ENCODE results near the gene SLC25A21. TPM values are rescaled to one million over a fixed set of nuclear protein-coding genes. Genes with fewer than 3 reads are reported as not detected.

The SLC25A21 gene
- total and polyA plus RNA-seq, 2 donors (not counting 1 experiment from before 2014, with no cell fraction given), result 0.50 to 0.62 TPM

DNA sequence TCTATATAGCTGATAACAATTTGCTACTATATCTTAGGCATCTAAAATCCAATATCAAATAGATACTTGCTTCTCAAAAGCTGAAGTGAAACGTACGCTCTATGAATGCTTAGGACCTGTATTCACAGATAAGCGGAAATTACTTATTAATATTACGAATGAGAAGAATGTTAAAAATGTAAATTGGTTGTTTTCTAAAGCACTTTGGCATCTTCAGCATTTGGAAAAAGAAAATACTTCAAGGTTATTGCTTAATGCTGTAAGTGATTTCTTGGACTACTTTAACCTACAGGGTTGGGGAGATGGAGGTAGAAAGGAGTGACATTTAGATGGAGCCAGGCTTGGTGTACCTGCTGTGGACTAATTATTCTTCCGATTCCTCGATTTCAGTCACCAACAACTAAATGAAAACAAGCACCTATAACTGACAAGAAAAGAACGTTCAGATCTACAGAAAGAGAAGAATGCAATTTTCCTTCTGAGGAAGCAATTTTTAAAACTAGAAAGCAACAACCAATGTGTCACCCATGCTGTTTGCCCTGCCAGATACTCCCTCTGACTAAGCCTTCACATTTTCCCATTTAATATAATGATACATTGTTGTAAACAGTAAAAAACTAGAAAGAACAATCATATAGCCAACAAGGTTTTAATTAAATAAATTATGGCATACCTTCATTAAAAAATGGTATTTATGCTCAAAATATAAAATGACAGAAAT is 49.3 kb downstream of the SLC25A21 start:
- Histone ChIP-seq H3K79me2 (ENCODE audit: control insufficient read depth, insufficient read depth, low read length) (no peaks in the 10 kb centered on the region), H3K27me3 (ENCODE audit: control insufficient read depth, insufficient read depth, low read length) (no peaks in the 10 kb centered on the region), H3K4me2 (ENCODE audit: extremely low read depth, insufficient read depth, low read length) (no peak overlapping the region), H3K4me3 (replicated peaks in 1 of 4; ENCODE audit: control extremely low read depth in 1 of 4, insufficient read depth in 1 of 4, low read depth in 3 of 4, low read length in 4 of 4) (no peak overlapping the region), H3K9ac (ENCODE audit: insufficient read depth, low read length) (no peak overlapping the region), H2AFZ (ENCODE audit: low read length) (no peak overlapping the region), H3K36me3 (ENCODE audit: control insufficient read depth, insufficient read depth, low read length) (no peaks in the 10 kb centered on the region), H3K4me1 (ENCODE audit: control insufficient read depth, extremely low read depth, insufficient read depth, low read length) (no peaks in the 10 kb centered on the region), H3K9me3 (ENCODE audit: control insufficient read depth, insufficient read depth, low read depth, low read length) (no peaks in the 10 kb centered on the region), H3K27ac (ENCODE audit: insufficient read depth, low read length) (no peak overlapping the region), H4K20me1 (ENCODE audit: control insufficient read depth, extremely low read depth, insufficient read depth, low read length) (no peaks in the 10 kb centered on the region)
- peak in 1 of 2 donors; percentile 47 for DNase-seq (ENCODE audit: low read depth in 2 of 2)
- TF ChIP-seq CTCF (conservative IDR thresholded peaks at IDR 0.05 in 1 of 2, IDR thresholded peaks at IDR 0.05 in 1 of 2; ENCODE audit: low read depth in 1 of 2, low read length in 2 of 2) (no peak), EZH2 (IDR thresholded peaks at IDR 0.05; ENCODE audit: low read length, missing control alignments) (no peak)

GRCh38 chr14:37122288-37122687 is 50.1 kb downstream of the SLC25A21 start:
- Histone ChIP-seq H4K20me1 (ENCODE audit: control insufficient read depth, extremely low read depth, insufficient read depth, low read length) (no peaks in the 10 kb centered on the region), H3K27ac (ENCODE audit: insufficient read depth, low read length) (no peak overlapping the region), H3K36me3 (ENCODE audit: control insufficient read depth, insufficient read depth, low read length) (no peaks in the 10 kb centered on the region), H3K4me2 (ENCODE audit: extremely low read depth, insufficient read depth, low read length) (no peak overlapping the region), H2AFZ (ENCODE audit: low read length) (no peak overlapping the region), H3K27me3 (ENCODE audit: control insufficient read depth, insufficient read depth, low read length) (no peaks in the 10 kb centered on the region), H3K79me2 (ENCODE audit: control insufficient read depth, insufficient read depth, low read length) (no peaks in the 10 kb centered on the region), H3K4me1 (ENCODE audit: control insufficient read depth, extremely low read depth, insufficient read depth, low read length) (no peaks in the 10 kb centered on the region), H3K4me3 (replicated peaks in 1 of 4; ENCODE audit: control extremely low read depth in 1 of 4, insufficient read depth in 1 of 4, low read depth in 3 of 4, low read length in 4 of 4) (no peak overlapping the region), H3K9me3 (ENCODE audit: control insufficient read depth, insufficient read depth, low read depth, low read length) (no peaks in the 10 kb centered on the region), H3K9ac (ENCODE audit: insufficient read depth, low read length) (no peak overlapping the region)
- TF ChIP-seq CTCF (conservative IDR thresholded peaks at IDR 0.05 in 1 of 2, IDR thresholded peaks at IDR 0.05 in 1 of 2; ENCODE audit: low read depth in 1 of 2, low read length in 2 of 2) (no peak), EZH2 (IDR thresholded peaks at IDR 0.05; ENCODE audit: low read length, missing control alignments) (no peak)
- peak; percentile 81 to 96 for DNase-seq (ENCODE audit: low read depth in 2 of 2)

DNA sequence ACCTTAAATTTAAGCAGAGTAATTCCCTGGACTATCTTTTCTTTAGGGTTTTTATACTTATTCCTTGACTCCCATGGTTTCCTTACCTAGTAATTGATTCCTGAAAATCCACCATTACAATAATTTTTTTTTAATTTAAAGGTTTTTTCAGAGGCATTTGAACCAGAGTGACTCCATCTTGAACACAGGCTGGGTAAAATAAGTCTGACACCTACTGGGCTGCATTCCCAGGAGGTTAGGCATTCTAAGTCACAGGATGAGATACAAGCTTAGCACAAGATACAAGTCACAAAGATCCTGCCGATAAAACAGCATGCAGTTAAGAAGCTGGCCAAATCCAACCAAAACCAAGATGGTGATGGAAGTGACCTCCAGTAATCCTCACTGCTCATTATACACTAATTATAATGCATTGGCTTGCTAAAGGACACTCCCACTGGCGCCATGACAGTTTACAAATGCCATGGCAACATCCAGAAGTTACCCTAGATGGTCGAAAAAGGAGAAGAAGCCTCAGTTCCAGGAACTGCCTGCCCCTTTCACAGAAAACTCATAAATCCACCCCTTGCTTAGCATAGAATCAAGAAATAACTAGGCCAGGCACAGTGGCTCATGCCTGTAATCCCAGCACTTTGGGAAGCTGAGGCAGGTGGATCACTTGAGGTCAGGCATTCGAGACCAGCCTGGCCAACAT is 53.6 kb downstream of the SLC25A21 start:
- TF ChIP-seq EZH2 (IDR thresholded peaks at IDR 0.05; ENCODE audit: low read length, missing control alignments) (no peak), CTCF (conservative IDR thresholded peaks at IDR 0.05 in 1 of 2, IDR thresholded peaks at IDR 0.05 in 1 of 2; ENCODE audit: low read depth in 1 of 2, low read length in 2 of 2) (no peak)
- DNase-seq (ENCODE audit: low read depth in 2 of 2), result no peak
- no peaks in the 10 kb centered on the region for H3K4me1 ChIP-seq (ENCODE audit: control insufficient read depth, extremely low read depth, insufficient read depth, low read length)
- no peak overlapping the region for H3K4me2 ChIP-seq (ENCODE audit: extremely low read depth, insufficient read depth, low read length)
- H3K27me3 ChIP-seq (ENCODE audit: control insufficient read depth, insufficient read depth, low read length), result no peaks in the 10 kb centered on the region
- no peaks in the 10 kb centered on the region for H3K79me2 ChIP-seq (ENCODE audit: control insufficient read depth, insufficient read depth, low read length)
- no peaks in the 10 kb centered on the region for H3K36me3 ChIP-seq (ENCODE audit: control insufficient read depth, insufficient read depth, low read length)
- no peak overlapping the region for H3K9ac ChIP-seq (ENCODE audit: insufficient read depth, low read length)
- H3K27ac ChIP-seq (ENCODE audit: insufficient read depth, low read length), result no peak overlapping the region
- no peaks in the 10 kb centered on the region for H3K9me3 ChIP-seq (ENCODE audit: control insufficient read depth, insufficient read depth, low read depth, low read length)
- H2AFZ ChIP-seq (ENCODE audit: low read length), result no peak overlapping the region
- no peak overlapping the region for H3K4me3 ChIP-seq (replicated peaks in 1 of 4; ENCODE audit: control extremely low read depth in 1 of 4, insufficient read depth in 1 of 4, low read depth in 3 of 4, low read length in 4 of 4)
- no peaks in the 10 kb centered on the region for H4K20me1 ChIP-seq (ENCODE audit: control insufficient read depth, extremely low read depth, insufficient read depth, low read length)
